Activated CD4-positive, alpha-beta T cell treated with anti-CD3 and anti-CD28 coated beads, Interleukin-2, amount 10 ng/mL, durations not matched to agents 24 days and 14 days (primary cell): ENCODE results near the gene NEU3. TPM values are rescaled to one million over a fixed set of nuclear protein-coding genes. Genes with fewer than 3 reads are reported as not detected.
"Not testable (repeated sequence)": the region's sequence is repeated elsewhere in the genome, so short reads cannot be mapped to it uniquely, and the experiment has no call there.

Experiments used
- DNase-seq: peaks from one replicate; pipeline ENCODE4 v3.0.0; 2022
- H3K27ac Mint-ChIP-seq: one replicate; pipeline ENCODE4 v1.8.0; 2022; ENCODE audit warnings: mild to moderate bottlenecking, mixed read lengths
- H3K27me3 Mint-ChIP-seq: one replicate; pipeline ENCODE4 v1.8.0; 2022; ENCODE audit warnings: mixed read lengths
- H3K36me3 Mint-ChIP-seq: one replicate; pipeline ENCODE4 v1.8.0; 2022; ENCODE audit warnings: low read depth, mild to moderate bottlenecking, mixed read lengths
- H3K4me1 Mint-ChIP-seq: one replicate; pipeline ENCODE4 v1.8.0; 2021; ENCODE audit warnings: mixed read lengths
- H3K4me3 Mint-ChIP-seq: one replicate; pipeline ENCODE4 v1.8.0; 2022; ENCODE audit warnings: mild to moderate bottlenecking, moderate library complexity, mixed read lengths
- H3K9me3 Mint-ChIP-seq: one replicate; pipeline ENCODE4 v1.8.0; 2021; ENCODE audit warnings: mixed read lengths
- intact Hi-C: fragments of 100-400 bp; cut with micrococcal nuclease; formaldehyde crosslinking; loops from one replicate; pipeline ENCODE4 v1.15.1; 2023
- total RNA-seq: library from RNA; stranded (reverse); gene quantifications from 2 replicates; pipeline ENCODE4 v1.2.3, GENCODE V29; 2022

Gene NEU3
- total RNA-seq, 1 donor from 2014 or later = 16.3 TPM

DNA sequence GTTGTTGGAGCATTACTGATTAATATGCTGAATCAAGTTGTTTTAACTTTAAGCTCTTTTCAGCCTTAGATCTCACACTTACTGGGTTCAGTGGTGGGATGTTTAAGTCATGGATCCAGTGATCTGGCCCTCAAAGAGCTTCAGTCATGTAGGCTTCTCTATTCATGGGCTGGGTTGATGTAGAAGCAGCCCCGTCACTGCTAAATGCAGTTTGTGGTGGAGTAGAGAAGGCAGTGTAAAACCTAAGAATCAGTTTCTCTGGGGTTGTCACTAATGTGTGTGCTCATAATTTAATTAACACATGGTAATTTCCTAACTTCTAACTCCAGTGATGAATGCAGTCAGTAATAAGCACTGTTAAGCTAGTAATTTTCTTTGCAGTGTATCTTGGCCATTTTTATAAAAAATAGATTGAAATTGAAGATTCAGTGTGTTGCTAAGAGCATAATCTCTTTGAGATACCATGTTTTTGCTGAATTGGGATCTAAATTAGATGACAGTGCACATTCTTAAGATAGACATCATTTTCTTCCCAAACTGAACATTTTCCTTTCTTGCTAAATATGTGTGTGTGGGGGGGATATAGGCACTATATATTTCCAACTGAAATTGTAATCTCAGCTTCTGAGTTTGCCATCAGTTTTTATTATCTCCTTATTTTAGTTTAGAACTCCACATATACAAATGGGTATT, 30.6 kb upstream of the NEU3 start:
- H3K27me3 Mint-ChIP-seq = no peaks in the 10 kb centered on the region
- peaks cover 46% of the 10 kb centered on the region for H3K4me1 Mint-ChIP-seq
- no peak for DNase-seq
- no peak overlapping the region for H3K27ac Mint-ChIP-seq
- H3K36me3 Mint-ChIP-seq = peaks cover 43% of the 10 kb centered on the region
- intact Hi-C loops = no loop called here
- H3K9me3 Mint-ChIP-seq = no peaks in the 10 kb centered on the region
- no peak overlapping the region for H3K4me3 Mint-ChIP-seq

DNA sequence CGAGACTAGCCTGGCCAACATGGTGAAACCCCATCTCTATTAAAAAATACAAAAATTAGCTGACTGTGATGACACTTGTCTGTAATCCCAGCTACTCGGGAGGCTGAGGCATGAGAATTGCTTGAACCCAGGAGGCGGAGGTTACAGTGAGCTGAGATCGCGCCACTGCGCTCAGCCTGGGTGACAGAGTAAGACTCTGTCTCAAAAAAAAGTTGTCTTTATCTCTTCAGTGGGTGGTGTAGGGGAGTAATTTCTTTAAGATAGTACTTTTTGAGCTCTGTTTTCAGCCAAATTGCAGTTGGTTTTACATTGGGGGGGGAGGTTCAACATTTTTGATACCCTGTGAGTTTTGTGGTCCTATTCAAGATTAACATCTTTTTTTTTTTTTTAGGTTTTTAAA, 28.6 kb upstream of the NEU3 start:
- H3K27ac Mint-ChIP-seq, H3K27me3 Mint-ChIP-seq, intact Hi-C loops, H3K4me3 Mint-ChIP-seq, DNase-seq, H3K9me3 Mint-ChIP-seq: not testable (repeated sequence)
- Mint-ChIP-seq H3K4me1 (peaks cover 47% of the 10 kb centered on the region), H3K36me3 (peaks cover 47% of the 10 kb centered on the region)

DNA sequence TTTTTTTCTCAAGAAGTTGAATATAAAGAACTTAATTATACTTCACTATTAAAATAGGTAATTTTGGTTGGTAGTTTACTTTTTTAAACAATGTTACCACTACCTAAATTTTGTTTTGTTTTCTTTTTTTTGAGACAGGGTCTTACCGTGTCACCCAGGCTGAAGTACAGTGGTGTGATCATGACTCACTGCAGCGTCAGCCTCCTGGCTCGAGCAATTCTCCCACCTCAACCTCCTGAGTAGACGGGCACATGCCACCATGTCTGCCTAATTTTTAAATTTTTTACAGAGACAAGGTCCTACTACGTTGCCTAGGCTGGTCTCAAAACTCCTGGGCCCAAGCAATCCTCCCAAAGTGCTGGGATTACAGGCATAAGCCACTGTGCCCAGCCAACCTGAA, 22.1 kb upstream of the NEU3 start:
- Mint-ChIP-seq H3K4me1 (peaks cover 11% of the 10 kb centered on the region), H3K27ac (no peak overlapping the region), H3K27me3 (no peaks in the 10 kb centered on the region), H3K4me3 (no peak overlapping the region), H3K9me3 (no peaks in the 10 kb centered on the region), H3K36me3 (peaks cover 45% of the 10 kb centered on the region)
- DNase-seq = no peak
- intact Hi-C loops = no loop called here

DNA sequence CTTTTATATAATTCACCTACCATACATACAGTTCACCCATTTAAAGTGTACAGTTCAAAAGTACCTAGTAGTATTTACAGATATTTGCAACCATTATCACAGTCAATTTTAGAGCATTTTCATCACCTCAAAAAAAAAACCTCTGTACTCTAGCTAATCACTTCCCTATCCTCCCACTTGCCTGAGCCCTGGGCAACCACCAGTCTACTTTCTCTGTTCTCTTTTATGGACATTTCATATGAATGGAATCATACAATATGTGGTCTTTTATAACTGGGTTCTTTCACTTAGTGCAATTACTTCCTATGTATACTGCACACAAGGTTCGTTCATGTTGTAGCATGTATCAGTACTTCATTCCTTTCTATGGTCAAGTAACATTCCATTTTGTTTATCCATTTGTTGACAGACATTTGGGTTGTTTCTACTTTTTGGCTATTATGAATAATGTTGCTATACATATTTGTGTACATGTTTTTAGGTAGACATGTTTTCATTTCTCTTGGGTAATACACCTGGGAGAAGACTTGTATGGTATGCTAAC, 17.8 kb upstream of the NEU3 start:
- intact Hi-C loops = no loop called here

DNA sequence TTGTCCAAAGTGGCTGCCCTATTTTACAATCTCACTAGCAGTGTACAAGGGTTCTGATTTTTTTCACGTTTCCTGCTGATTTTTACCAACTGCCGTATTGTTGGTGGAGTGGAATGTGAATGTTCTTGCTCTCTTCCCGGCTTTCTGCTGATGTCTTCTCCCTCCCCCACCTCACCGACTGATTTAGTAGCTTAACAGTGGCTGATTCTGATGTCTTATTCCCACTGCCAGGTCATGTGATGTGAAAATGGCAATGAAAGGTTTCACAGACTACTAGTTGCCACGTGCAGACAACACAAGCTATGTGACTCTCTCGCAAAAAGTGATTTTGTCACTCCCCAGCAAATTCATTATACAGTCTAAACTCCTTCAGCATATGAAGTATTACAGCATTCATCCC, 17.3 kb upstream of the NEU3 start:
- no peaks in the 10 kb centered on the region for H3K9me3 Mint-ChIP-seq
- no peak overlapping the region for H3K27ac Mint-ChIP-seq
- H3K4me3 Mint-ChIP-seq = no peak overlapping the region
- DNase-seq = no peak
- peaks cover 62% of the 10 kb centered on the region for H3K36me3 Mint-ChIP-seq
- H3K27me3 Mint-ChIP-seq = no peaks in the 10 kb centered on the region
- intact Hi-C loops = no loop called here
- H3K4me1 Mint-ChIP-seq = peaks cover 9% of the 10 kb centered on the region

More for the DNA sequence above, 17.8 kb upstream of the NEU3 start:
- Mint-ChIP-seq H3K4me1 (peaks cover 9% of the 10 kb centered on the region), H3K27ac (no peak overlapping the region), H3K9me3 (no peaks in the 10 kb centered on the region), H3K27me3 (no peaks in the 10 kb centered on the region), H3K36me3 (peaks cover 59% of the 10 kb centered on the region), H3K4me3 (no peak overlapping the region)
- no peak for DNase-seq

DNA sequence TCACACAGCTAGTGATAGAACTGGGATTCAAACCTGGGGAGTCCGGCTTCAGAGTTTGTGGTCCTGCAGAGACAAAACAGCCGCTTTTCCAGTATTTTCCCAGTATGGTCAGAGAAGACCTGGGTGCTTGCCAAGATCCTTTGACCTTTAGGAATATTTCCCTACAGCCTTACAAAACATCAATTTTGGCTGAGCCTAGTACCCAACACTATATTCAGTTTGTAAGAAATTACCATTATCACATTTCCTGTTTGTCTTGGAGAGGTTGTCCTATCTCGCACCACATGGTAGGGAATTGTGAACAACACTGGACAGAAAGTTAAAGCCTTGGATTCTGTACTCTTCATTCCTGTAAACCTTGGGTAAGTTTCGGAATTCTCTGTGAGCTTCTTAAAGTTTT, 10.7 kb upstream of the NEU3 start:
- Mint-ChIP-seq H3K27ac (no peak overlapping the region), H3K4me1 (peaks cover 8% of the 10 kb centered on the region), H3K36me3 (peaks cover 55% of the 10 kb centered on the region), H3K9me3 (no peaks in the 10 kb centered on the region), H3K27me3 (no peaks in the 10 kb centered on the region), H3K4me3 (no peak overlapping the region)
- intact Hi-C loops = no loop called here
- DNase-seq = no peak

DNA sequence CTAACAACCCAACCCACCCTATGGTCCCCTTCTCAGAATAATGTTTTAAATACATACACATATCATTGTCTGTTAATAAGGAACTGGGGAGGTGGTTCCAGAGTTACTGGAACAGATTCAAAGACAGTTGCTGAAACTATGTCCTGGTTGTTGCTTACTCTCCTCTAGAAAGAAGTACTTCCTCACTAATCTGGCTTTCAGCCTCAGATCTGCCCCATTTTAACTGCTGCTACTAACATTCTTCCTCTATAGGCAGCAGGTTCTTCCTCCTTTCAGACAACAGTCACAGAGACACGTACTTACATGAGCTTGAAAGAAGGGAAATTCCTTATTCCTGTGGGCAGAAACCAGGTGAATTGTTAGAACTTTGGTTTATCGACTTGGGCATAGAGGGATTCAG, 8.1 kb upstream of the NEU3 start:
- intact Hi-C loops = no loop called here
- Mint-ChIP-seq H3K27ac (no peak overlapping the region), H3K4me3 (no peak overlapping the region), H3K4me1 (no peaks in the 10 kb centered on the region), H3K27me3 (no peaks in the 10 kb centered on the region), H3K36me3 (peaks cover 31% of the 10 kb centered on the region), H3K9me3 (no peaks in the 10 kb centered on the region)
- no peak for DNase-seq

DNA sequence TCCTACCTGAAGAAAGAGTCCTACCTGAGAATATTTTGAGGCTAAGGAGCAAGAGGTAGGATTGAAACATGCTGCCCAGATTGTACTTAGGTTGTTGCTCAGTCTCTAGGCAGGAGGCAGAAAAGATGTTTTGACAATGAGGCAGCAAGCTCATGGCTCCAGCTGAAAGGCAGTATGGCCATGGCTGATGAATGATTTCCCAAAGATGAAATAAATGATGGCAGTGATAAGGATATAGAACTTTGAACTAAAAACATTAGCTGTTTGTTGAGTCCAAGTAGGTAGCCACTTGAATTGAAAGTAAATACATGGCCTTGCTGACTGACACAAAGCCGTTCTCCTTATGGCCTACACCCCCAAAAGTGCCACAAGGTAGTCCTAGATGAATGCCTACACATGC, 6.8 kb upstream of the NEU3 start:
- H3K4me1 Mint-ChIP-seq = no peaks in the 10 kb centered on the region
- no peaks in the 10 kb centered on the region for H3K27me3 Mint-ChIP-seq

DNA sequence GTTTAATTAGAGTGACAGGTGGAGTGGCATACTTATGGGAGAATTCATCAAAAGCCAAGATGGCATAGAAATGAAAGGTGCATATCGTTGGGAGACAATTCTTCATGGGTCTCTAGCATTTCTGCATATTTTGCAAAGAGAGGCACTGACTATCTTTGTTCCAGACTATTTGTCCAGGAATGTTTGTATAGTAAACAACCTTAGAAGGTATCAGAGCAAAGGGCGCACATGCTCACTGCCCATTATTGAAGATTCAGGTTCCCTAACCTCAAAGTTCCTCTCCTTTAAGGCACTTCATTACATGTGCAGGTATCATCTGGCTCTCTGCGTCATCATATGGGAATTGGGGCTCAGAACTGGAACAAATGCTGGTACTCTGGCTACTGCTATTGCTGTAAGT, 4.7 kb upstream of the NEU3 start:
- H3K4me1 Mint-ChIP-seq = peaks cover 2% of the 10 kb centered on the region
- peaks cover 12% of the 10 kb centered on the region for H3K36me3 Mint-ChIP-seq
- intact Hi-C loops = no loop called here
- no peak for DNase-seq
- no peaks in the 10 kb centered on the region for H3K9me3 Mint-ChIP-seq
- no peaks in the 10 kb centered on the region for H3K27me3 Mint-ChIP-seq
- no peak overlapping the region for H3K27ac Mint-ChIP-seq
- no peak overlapping the region for H3K4me3 Mint-ChIP-seq

More for the DNA sequence above, 6.8 kb upstream of the NEU3 start:
- no peak for DNase-seq
- Mint-ChIP-seq H3K36me3 (peaks cover 21% of the 10 kb centered on the region), H3K9me3 (no peaks in the 10 kb centered on the region), H3K4me3 (no peak overlapping the region), H3K27ac (no peak overlapping the region)
- intact Hi-C loops = no loop called here

DNA sequence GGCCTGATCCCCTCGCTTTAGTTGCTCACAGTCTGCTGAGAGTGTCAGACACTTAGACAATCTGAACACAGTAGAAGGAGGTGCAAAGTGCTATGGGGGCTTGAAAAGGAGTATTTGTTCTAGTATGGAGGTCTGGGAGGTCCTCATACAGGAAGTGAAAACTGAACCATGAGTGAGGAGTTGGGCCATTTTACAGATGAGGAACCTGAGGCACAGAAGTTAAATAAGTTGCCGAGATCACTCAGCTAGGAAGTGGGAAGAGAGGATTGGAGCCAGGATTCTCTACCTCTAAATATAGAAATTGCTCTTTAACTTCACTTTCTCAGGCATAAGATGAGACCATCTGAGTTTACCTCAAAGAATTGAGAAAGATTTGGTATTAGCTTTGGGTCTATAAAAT, 4.0 kb upstream of the NEU3 start:
- H3K4me3 Mint-ChIP-seq = no peak overlapping the region
- intact Hi-C loops = loop anchor here (5.0 kb wide), 1 partner anchor 57 kb away; no protein-coding TSS in a partner anchor
- H3K36me3 Mint-ChIP-seq = peaks cover 12% of the 10 kb centered on the region
- no peaks in the 10 kb centered on the region for H3K27me3 Mint-ChIP-seq
- peaks cover 6% of the 10 kb centered on the region for H3K4me1 Mint-ChIP-seq
- no peak for DNase-seq
- H3K9me3 Mint-ChIP-seq = no peaks in the 10 kb centered on the region
- H3K27ac Mint-ChIP-seq = no peak overlapping the region

DNA sequence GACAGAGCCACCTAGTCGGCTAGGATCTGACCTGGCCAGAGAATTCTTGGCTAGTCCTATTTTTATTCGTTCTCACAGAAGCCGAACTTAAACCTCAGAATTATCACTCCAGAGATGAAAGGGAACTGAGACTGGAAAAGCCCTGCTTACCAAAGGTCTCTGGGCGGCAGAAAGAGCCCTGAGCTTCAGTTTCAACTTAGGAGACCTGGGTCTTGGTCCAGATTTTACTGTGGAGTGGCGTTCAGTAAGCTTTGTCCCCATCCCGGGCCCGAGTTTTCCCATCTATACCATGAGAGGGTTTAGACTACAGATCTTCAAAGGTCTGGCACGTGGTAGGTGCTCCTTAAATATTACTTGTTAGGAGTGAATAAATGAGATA, 516 bp downstream of the NEU3 start:
- peak overlapping the region; percentile 87 for H3K27ac Mint-ChIP-seq
- H3K4me1 Mint-ChIP-seq = peaks cover 27% of the 10 kb centered on the region
- H3K9me3 Mint-ChIP-seq = no peaks in the 10 kb centered on the region
- no peaks in the 10 kb centered on the region for H3K27me3 Mint-ChIP-seq
- peaks cover 3% of the 10 kb centered on the region for H3K36me3 Mint-ChIP-seq
- peak overlapping the region; percentile 97 for H3K4me3 Mint-ChIP-seq
- intact Hi-C loops = loop anchor here (5.0 kb wide), 1 partner anchor 62 kb away; no protein-coding TSS in a partner anchor
- DNase-seq = no peak

DNA sequence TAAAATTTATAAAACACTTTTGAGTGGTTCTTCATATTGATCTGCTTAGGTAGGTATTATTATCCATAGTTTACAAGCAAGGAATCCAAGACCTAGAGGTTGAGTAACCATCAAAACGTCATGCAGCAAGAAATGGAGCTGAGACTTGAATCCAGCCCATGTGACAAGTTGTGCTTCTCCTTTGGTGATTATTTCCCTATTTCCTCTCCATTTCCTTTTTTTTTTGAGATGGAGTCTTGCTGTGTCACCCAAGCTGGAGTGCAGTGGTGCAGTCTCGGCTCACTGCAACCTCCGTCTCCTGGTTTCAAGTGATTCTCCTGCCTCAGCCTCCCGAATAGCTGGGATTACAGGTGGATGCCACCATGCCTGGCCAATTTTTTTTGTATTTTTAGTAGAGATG, 1.4 kb downstream of the NEU3 start:
- H3K27me3 Mint-ChIP-seq, H3K36me3 Mint-ChIP-seq, H3K27ac Mint-ChIP-seq, H3K9me3 Mint-ChIP-seq, DNase-seq, intact Hi-C loops: not testable (repeated sequence)
- peaks cover 30% of the 10 kb centered on the region for H3K4me1 Mint-ChIP-seq
- peak overlapping the region; percentile 97 for H3K4me3 Mint-ChIP-seq

DNA sequence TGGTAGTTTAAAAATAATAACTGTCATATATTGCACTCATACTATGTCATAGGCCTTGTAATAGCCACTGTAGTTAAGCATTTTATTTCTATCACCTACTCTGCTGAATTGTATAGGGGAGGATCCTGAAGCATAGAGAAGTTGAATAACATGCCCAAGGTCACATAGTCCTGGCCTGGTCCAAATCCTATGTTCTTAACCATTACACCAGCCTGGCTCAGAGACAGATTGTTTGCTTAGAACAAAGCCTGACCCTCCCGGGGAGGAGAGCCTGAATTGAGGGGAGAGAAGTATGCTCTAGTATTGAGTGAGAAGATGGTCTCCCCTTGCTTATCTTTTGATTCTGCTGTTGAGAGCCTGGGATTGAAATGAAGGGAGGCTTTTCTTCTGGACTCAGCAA, 2.2 kb downstream of the NEU3 start:
- Mint-ChIP-seq H3K4me1 (peaks cover 30% of the 10 kb centered on the region), H3K4me3 (no peak overlapping the region), H3K27ac (no peak overlapping the region), H3K27me3 (no peaks in the 10 kb centered on the region), H3K9me3 (no peaks in the 10 kb centered on the region), H3K36me3 (peaks cover 12% of the 10 kb centered on the region)
- DNase-seq = no peak
- intact Hi-C loops = no loop called here

DNA sequence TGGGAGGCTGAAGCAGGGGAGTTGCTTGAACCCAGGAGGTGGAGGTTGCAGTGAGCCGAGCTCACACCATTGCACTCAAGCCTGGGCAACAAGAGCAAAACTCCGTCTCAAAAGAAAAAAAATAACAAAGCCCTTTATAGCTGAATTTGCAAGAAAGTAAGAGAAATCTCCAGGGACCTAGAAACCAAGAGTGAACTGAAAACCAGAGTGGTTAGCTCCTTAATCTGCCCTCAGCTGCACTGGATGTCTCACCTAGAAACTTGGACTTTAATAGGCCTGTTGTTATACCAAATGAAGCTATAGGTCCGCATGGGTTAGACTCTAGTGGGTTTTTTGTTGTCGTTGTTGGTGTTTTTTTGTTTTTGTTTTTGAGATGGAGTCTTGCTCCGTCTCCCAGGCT, 4.1 kb downstream of the NEU3 start:
- H3K4me1 Mint-ChIP-seq = peaks cover 30% of the 10 kb centered on the region
- H3K27ac Mint-ChIP-seq = no peak overlapping the region
- H3K4me3 Mint-ChIP-seq = no peak overlapping the region
- H3K9me3 Mint-ChIP-seq = no peaks in the 10 kb centered on the region
- no peak for DNase-seq
- H3K27me3 Mint-ChIP-seq = no peaks in the 10 kb centered on the region
- intact Hi-C loops = no loop called here
- peaks cover 26% of the 10 kb centered on the region for H3K36me3 Mint-ChIP-seq

DNA sequence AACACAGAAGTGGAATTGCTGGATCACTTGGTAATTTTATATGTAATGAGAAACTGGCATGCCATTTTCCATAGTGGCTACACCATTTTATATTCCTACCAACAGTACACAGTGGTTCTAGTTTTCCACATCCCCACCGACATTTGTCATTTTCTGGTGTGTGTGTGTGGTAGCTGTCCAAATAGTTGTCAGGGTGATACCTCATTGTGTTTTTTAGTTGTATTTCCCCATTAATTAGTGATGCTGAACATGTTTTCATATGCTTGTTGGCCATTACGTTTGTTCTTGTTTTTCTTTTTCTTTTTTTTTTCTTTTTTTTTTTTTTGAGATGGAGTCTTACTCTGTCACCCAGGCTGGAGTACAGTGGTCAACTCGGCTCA, 12.2 kb downstream of the NEU3 start:
- intact Hi-C loops = no loop called here
- Mint-ChIP-seq H3K27ac (no peak overlapping the region), H3K9me3 (no peaks in the 10 kb centered on the region)

More for the DNA sequence above, 12.2 kb downstream of the NEU3 start:
- Mint-ChIP-seq H3K27me3 (no peaks in the 10 kb centered on the region), H3K36me3 (peaks cover 47% of the 10 kb centered on the region), H3K4me3 (no peak overlapping the region), H3K4me1 (peaks cover 8% of the 10 kb centered on the region)
- no peak for DNase-seq
